Measurements from ENCODE around the gene GNB1. TPM values are rescaled to one million over a fixed set of nuclear protein-coding genes. Genes with fewer than 3 reads are reported as not detected.

Gene GNB1
- total and polyA plus RNA-seq, 7 donors: 32.3 to 100 (median 70.1) TPM

- Histone ChIP-seq H3K27ac (no peak overlapping the region), H3K36me3 (ENCODE audit: insufficient read depth in 1 of 2, low read depth in 1 of 2) (peaks cover 0 to 18% of the 10 kb centered on the region in 2 donors), H3K27me3 (ENCODE audit: insufficient read depth in 3 of 3, low read length in 2 of 3) (no peaks in the 10 kb centered on the region), H3K9me3 (no peaks in the 10 kb centered on the region), H3K4me3 (no peak overlapping the region), H3K4me1 (no peaks in the 10 kb centered on the region)
- intact Hi-C loops (cut with DNase I): no loop called here
- DNase-seq (no peak), ATAC-seq (peak in 1 of 4 donors; percentile 44)
- TF ChIP-seq CTCF (IDR thresholded peaks at IDR 0.05): no peak
- 57 to 65% (median 58%) methylated on average over 10 of the region's 10 CpGs for WGBS, 3 donors
Measured at GRCh38 chr1:1833456-1833855, 57.4 kb downstream of the GNB1 start.

GRCh38 chr1:1832820-1833219 lies 58.1 kb downstream of the GNB1 start:
- 82 to 89% (median 83%) methylated on average over 5 of the region's 5 CpGs for WGBS, 3 donors
- ATAC-seq (peak in 1 of 4 donors; percentile 40), DNase-seq (no peak)
- H3K27me3 ChIP-seq (ENCODE audit: insufficient read depth in 3 of 3, low read length in 2 of 3): no peaks in the 10 kb centered on the region
- no peaks in the 10 kb centered on the region for H3K4me1 ChIP-seq
- H3K36me3 ChIP-seq (ENCODE audit: insufficient read depth in 1 of 2, low read depth in 1 of 2): peaks cover 0 to 18% of the 10 kb centered on the region in 2 donors
- H3K4me3 ChIP-seq: no peak overlapping the region
- TF ChIP-seq CTCF (IDR thresholded peaks at IDR 0.05): no peak
- no peak overlapping the region for H3K27ac ChIP-seq
- intact Hi-C loops (cut with DNase I): no loop called here
- H3K9me3 ChIP-seq: no peaks in the 10 kb centered on the region

- H3K4me3 ChIP-seq: no peak overlapping the region
- DNase-seq (no peak), ATAC-seq (no peak)
- H3K9me3 ChIP-seq: no peaks in the 10 kb centered on the region
- 70 to 80% (median 76%) methylated on average over 8 of the region's 8 CpGs for WGBS, 3 donors
- no peaks in the 10 kb centered on the region for H3K4me1 ChIP-seq
- H3K36me3 ChIP-seq (ENCODE audit: insufficient read depth in 1 of 2, low read depth in 1 of 2): peaks cover 0 to 18% of the 10 kb centered on the region in 2 donors
- TF ChIP-seq CTCF (IDR thresholded peaks at IDR 0.05): no peak
- no peaks in the 10 kb centered on the region for H3K27me3 ChIP-seq (ENCODE audit: insufficient read depth in 3 of 3, low read length in 2 of 3)
- intact Hi-C loops (cut with DNase I): no loop called here
- no peak overlapping the region for H3K27ac ChIP-seq
Measured at GRCh38 chr1:1832166-1832565, 58.7 kb downstream of the GNB1 start.

- H3K36me3 ChIP-seq (ENCODE audit: insufficient read depth in 1 of 2, low read depth in 1 of 2): peaks cover 0 to 32% of the 10 kb centered on the region in 2 donors
- no peaks in the 10 kb centered on the region for H3K9me3 ChIP-seq
- TF ChIP-seq CTCF (IDR thresholded peaks at IDR 0.05): no peak
- no peak for DNase-seq
- no peaks in the 10 kb centered on the region for H3K27me3 ChIP-seq (ENCODE audit: insufficient read depth in 3 of 3, low read length in 2 of 3)
- no peaks in the 10 kb centered on the region for H3K4me1 ChIP-seq
- intact Hi-C loops (cut with DNase I): no loop called here
- H3K4me3 ChIP-seq: no peak overlapping the region
- no peak overlapping the region for H3K27ac ChIP-seq
- WGBS, 3 donors: 37 to 62% (median 44%) methylated on average over 14 of the region's 14 CpGs
- ATAC-seq: no peak
Measured at GRCh38 chr1:1827089-1827848, 63.6 kb downstream of the GNB1 start.
